Stimulated activated CD8-positive, alpha-beta memory T cell treated with anti-CD3 and anti-CD28 coated beads, Interleukin-12 subunit alpha, Interleukin-12 subunit beta, amount 100 ng/mL, for 1 hour (primary cell): ENCODE results near the gene MASP1.

Experiments used
- DNase-seq: peaks from one replicate; pipeline ENCODE4 v3.0.0-alpha.2; 2020; ENCODE audit warnings: low read depth

The MASP1 gene

DNA sequence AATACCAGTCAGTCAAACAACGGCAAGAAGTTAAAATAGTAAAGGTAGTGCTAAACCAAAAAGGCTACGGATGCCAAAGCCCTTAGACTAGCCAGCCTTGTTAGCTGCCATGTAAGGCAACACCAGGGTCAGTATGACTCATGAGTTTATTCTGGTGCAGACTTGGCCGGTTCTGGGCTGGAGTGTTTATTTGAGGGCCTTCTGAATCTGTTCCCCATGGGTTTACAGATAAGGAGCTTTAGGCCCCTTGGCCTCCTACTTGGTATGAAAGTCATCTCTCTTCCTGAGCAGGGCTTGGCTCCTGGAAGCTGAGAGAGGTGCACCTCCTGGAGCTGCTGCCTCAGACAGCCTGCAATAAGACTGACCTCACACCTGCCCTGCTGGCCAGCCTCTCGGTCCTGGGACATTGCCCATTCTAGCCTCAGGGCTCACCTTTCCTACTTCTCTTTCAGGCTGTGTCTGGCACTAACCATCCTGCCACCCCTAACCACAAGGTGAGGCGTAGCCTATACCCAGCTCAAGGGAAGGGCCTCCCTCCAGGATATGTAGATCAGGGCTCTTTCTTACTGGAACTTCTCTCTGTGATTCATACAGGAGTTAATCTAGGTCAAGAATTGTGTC is 104.6 kb downstream of the MASP1 start:
- no peak for DNase-seq

DNA sequence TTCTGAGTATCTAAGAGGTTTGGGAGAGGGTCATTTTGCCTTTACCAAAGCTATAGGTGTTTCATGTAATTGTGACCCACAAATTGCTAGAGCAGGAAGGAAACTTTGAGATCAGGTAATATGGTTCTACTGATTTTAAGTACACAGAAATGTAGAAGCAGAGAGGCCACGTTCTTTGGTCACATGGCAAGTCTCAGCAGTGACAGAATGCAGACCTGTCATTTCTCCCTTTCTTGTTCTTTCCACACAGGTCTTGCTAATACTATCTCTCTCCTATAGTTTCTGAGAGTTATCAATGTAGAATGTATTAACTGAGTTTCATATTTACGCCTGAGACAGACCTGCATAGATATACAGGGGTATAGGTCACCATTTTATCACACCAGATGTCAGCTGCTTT is 105.2 kb downstream of the MASP1 start:
- DNase-seq = no peak

DNA sequence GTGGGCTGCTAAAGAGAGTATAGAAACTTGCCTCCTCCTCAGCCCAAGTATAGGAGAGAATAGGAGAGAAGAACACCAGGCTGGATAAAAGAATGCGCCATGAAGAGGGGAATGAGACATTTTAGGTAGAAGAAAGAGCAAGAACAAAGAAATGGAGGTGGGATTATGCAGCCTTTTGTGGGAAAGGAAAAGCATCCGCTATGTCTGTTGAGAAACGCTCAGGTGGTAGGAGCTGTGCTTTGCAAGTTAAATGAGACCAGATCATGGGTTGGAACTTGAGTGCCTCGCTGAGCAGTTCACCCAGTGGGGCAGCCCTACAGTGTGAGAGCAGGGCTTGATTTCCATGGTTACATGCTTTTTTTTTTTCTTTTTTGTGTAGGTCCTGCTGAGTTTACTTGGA is 105.8 kb downstream of the MASP1 start:
- DNase-seq = no peak
